Ovary (tissue), 9 donors: ENCODE results near the gene P2RY2. TPM values are rescaled to one million over a fixed set of nuclear protein-coding genes. Genes with fewer than 3 reads are reported as not detected.

Experiments
- DNase-seq, 5 donors: peaks; one replicate each; pipeline ENCODE4 v3.0.0-alpha.2; 2019 to 2020
- H3K27ac ChIP-seq, 2 donors: fragments of 200-600 bp; one replicate each; pipeline versions ENCODE4 v1.5.1 to v1.8.0; 2019 to 2022
- H3K27me3 ChIP-seq: fragments of 200-600 bp; one replicate; pipeline ENCODE4 v1.8.0; 2022
- H3K36me3 ChIP-seq: fragments of 200-600 bp; sonication (generic); one replicate; pipeline ENCODE4 v1.5.1; 2019
- H3K4me1 ChIP-seq: one replicate; pipeline ENCODE4 v1.8.1; 2013; ENCODE audit warnings: mild to moderate bottlenecking, moderate library complexity; ENCODE audit not compliant: insufficient read depth
- H3K4me3 ChIP-seq: fragments of 200-600 bp; sonication (generic); one replicate; pipeline ENCODE4 v1.5.1; 2017
- H3K9me3 ChIP-seq, 2 donors: fragments of 200-600 bp in 1 of 2; sonication (generic) in 1 of 2; one replicate each; pipeline versions ENCODE4 v1.5.1 to v1.8.1; 2013 to 2019; ENCODE audit warnings: mild to moderate bottlenecking in 1 of 2, moderate library complexity in 1 of 2
- CTCF ChIP-seq, 3 donors: fragments of 450-650 bp in 2 of 3; fragments of 200-600 bp in 1 of 3; IDR thresholded peaks; one replicate each; pipeline versions ENCODE4 v1.5.1 to v1.8.0; 2016 to 2022; ENCODE audit warnings: antibody characterized with exemption in 3 of 3, mild to moderate bottlenecking in 1 of 3
- EP300 ChIP-seq: sonication (generic); formaldehyde crosslinking; IDR thresholded peaks from one replicate; pipeline ENCODE4 v1.6.1; 2017; ENCODE audit warnings: antibody characterized with exemption
- POLR2A ChIP-seq: fragments of 450-650 bp; IDR thresholded peaks from one replicate; pipeline ENCODE4 v1.6.1; 2017; ENCODE audit warnings: antibody characterized with exemption, mild to moderate bottlenecking, moderate library complexity
- WGBS, 3 donors: extraction: QIAGEN DNeasy Blood & Tissue Kit in 1 of 3; methylation state at CpG; one replicate each; pipeline versions ENCODE4 v1.1.5 to v1.1.7; 2013 to 2017; 5-methylcytosine and 5-hydroxymethylcytosine counted together
- intact Hi-C, 4 donors: fragments of 100-400 bp; cut with DNase I; formaldehyde crosslinking; loops; one replicate each; pipeline versions ENCODE4 v1.11.0 to v1.15.1; 2022 to 2023
- polyA plus RNA-seq, 2 donors: library from polyadenylated mRNA; stranded (reverse); fragments of 200-250 nt in 1 of 2; fragments of 350-450 nt in 1 of 2; fragmentation: Illumina TruSeq in 1 of 2; extraction: RNeasy Lipid Tissue Mini Kit (QIAGEN cat#74804) in 1 of 2; gene quantifications; one replicate each; pipeline ENCODE4 v1.2.3, GENCODE V29; 2013 to 2014
- total RNA-seq, 7 donors: library from RNA; depleted of rRNA in 2 of 7; stranded (reverse); fragments of >200 nt in 2 of 7; fragmentation: NEBNext Ultra II Directional in 3 of 7; extraction: Animal tissue kit (Norgen Biotek cat#: 25700) in 3 of 7; gene quantifications; one replicate each; pipeline versions ENCODE4 v1.1.0 to v1.2.4, GENCODE V29; 2016 to 2023
- donor health status: DM: no; HTN: no; CAD: no; lungs with moderate emphysema.
- donor health status: DM: no; HTN: no; CAD: no.
- donor health status: Bipolar disorder and iron deficiency.
- donor health status: DM: yes; HTN: yes; CAD: no.
- donor health status: DM: no; HTN: no; CAD: no.
- donor health status: DM: yes; HTN: yes; CAD: no.

Gene P2RY2
- total and polyA plus RNA-seq, 9 donors = 0.44 to 1.6 (median 1.0) TPM

GRCh38 chr11:73221451-73221850 lies 3.4 kb downstream of the P2RY2 start:
- DNase-seq = peak in 2 of 5 donors; percentile 3 to 13
- 87 to 93% (median 93%) methylated on average over 4 of the region's 4 CpGs for WGBS, 3 donors
- no peaks in the 10 kb centered on the region for H3K9me3 ChIP-seq
- H3K4me1 ChIP-seq = peaks cover 13% of the 10 kb centered on the region
- TF ChIP-seq POLR2A (no peak), EP300 (no peak), CTCF (IDR thresholded peaks at IDR 0.05) (no peak)
- no peak overlapping the region for H3K27ac ChIP-seq
- H3K27me3 ChIP-seq = no peaks in the 10 kb centered on the region
- H3K4me3 ChIP-seq = no peak overlapping the region
- intact Hi-C loops = no loop called here
- H3K36me3 ChIP-seq = no peaks in the 10 kb centered on the region

GRCh38 chr11:73221996-73222395 lies 3.9 kb downstream of the P2RY2 start:
- H3K27ac ChIP-seq = no peak overlapping the region
- TF ChIP-seq POLR2A = no peak
- TF ChIP-seq CTCF (IDR thresholded peaks at IDR 0.05) = no peak
- TF ChIP-seq EP300 = no peak
- H3K4me1 ChIP-seq = peaks cover 13% of the 10 kb centered on the region
- peak in 2 of 5 donors; percentile 4 to 18 for DNase-seq
- H3K9me3 ChIP-seq = no peaks in the 10 kb centered on the region
- intact Hi-C loops = no loop called here
- H3K27me3 ChIP-seq = no peaks in the 10 kb centered on the region
- H3K36me3 ChIP-seq = no peaks in the 10 kb centered on the region
- 88 to 92% (median 89%) methylated on average over 5 of the region's 5 CpGs for WGBS, 3 donors
- H3K4me3 ChIP-seq = no peak overlapping the region

- WGBS, 3 donors = 80 to 86% (median 83%) methylated on average over 10 of the region's 10 CpGs
- Histone ChIP-seq H3K9me3 (no peaks in the 10 kb centered on the region), H3K27me3 (no peaks in the 10 kb centered on the region), H3K4me3 (no peak overlapping the region), H3K4me1 (no peaks in the 10 kb centered on the region), H3K36me3 (no peaks in the 10 kb centered on the region), H3K27ac (no peak overlapping the region)
- peak in 1 of 5 donors; percentile 19 for DNase-seq
- no peak for TF ChIP-seq EP300
- TF ChIP-seq POLR2A = no peak
- TF ChIP-seq CTCF (IDR thresholded peaks at IDR 0.05) = no peak
- intact Hi-C loops = no loop called here
Observed at GRCh38 chr11:73223998-73224730, 6.1 kb downstream of the P2RY2 start.

GRCh38 chr11:73225001-73225686 lies 7.1 kb downstream of the P2RY2 start:
- intact Hi-C loops = no loop called here
- no peaks in the 10 kb centered on the region for H3K36me3 ChIP-seq
- H3K27ac ChIP-seq = no peak overlapping the region
- peak in 2 of 5 donors; percentile 2 to 21 for DNase-seq
- H3K27me3 ChIP-seq = no peaks in the 10 kb centered on the region
- no peaks in the 10 kb centered on the region for H3K9me3 ChIP-seq
- H3K4me1 ChIP-seq = no peaks in the 10 kb centered on the region
- no peak for TF ChIP-seq POLR2A
- WGBS, 3 donors = 64 to 79% (median 66%) methylated on average over 3 of the region's 3 CpGs
- H3K4me3 ChIP-seq = no peak overlapping the region

- peak in 1 of 5 donors; percentile 27 for DNase-seq
- Histone ChIP-seq H3K4me1 (no peaks in the 10 kb centered on the region), H3K36me3 (no peaks in the 10 kb centered on the region), H3K9me3 (no peaks in the 10 kb centered on the region), H3K4me3 (no peak overlapping the region), H3K27ac (no peak overlapping the region), H3K27me3 (no peaks in the 10 kb centered on the region)
- TF ChIP-seq CTCF (IDR thresholded peaks at IDR 0.05) (no peak), EP300 (no peak), POLR2A (no peak)
- WGBS, 3 donors = 93 to 95% (median 94%) methylated on average over 7 of the region's 7 CpGs
- intact Hi-C loops = no loop called here
Observed at GRCh38 chr11:73225851-73226250, 7.8 kb downstream of the P2RY2 start.
